CD4-positive, alpha-beta T cell treated with Interleukin-17A for 4 hours (primary cell): ENCODE results near the gene PDS5A.
"Not testable (repeated sequence)": the region's sequence is repeated elsewhere in the genome, so short reads cannot be mapped to it uniquely, and the experiment has no call there.

Experiments used
- DNase-seq: peaks from one replicate; pipeline ENCODE4 v3.0.0-alpha.2; 2020; ENCODE audit warnings: mixed read lengths

The PDS5A gene

DNA sequence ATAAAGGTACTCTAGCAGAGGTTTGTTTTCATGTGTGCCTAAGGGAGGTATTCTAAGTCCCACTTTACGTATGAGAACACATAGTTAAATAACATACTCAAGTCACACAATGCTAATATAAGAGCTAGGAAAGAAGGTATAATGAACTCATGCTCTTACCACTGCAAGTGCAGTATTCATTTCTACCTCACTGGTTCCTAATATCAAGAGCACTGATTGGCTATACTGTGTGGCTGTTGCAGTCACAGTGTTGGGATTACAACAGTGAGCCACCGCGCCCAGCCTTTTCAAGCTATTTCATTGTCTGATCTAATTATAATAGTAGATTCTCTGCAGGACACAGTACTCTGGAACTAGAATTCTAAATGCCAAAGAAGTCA, 84.0 kb downstream of the PDS5A start:
- no peak for DNase-seq

GRCh38 chr4:39892988-39893692, 84.6 kb downstream of the PDS5A start:
- DNase-seq, result no peak

GRCh38 chr4:39889226-39889625, 88.5 kb downstream of the PDS5A start:
- no peak for DNase-seq

DNA sequence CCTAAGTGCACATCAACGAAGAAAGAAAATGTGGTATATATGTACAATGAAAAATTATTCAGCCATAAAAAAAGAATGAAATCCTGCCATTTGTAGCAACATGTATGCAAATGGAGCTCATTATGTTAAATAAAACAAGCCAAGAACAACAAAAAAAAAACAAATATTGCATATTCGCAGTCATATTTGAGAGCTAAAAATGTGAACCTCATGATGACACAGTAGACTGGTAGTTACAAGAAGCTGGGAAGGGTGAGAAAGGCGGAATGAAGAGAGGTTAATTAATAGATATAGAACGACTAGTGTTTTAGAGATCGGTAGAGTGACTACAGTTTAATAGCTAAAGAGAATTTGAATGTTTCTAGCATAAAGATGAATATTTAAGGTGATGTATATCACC, 89.2 kb downstream of the PDS5A start:
- no peak for DNase-seq

- DNase-seq, result no peak
Observed at GRCh38 chr4:39883646-39884045, 94.1 kb downstream of the PDS5A start.

- DNase-seq, result no peak
Observed at GRCh38 chr4:39881789-39882188, 95.9 kb downstream of the PDS5A start.

DNA sequence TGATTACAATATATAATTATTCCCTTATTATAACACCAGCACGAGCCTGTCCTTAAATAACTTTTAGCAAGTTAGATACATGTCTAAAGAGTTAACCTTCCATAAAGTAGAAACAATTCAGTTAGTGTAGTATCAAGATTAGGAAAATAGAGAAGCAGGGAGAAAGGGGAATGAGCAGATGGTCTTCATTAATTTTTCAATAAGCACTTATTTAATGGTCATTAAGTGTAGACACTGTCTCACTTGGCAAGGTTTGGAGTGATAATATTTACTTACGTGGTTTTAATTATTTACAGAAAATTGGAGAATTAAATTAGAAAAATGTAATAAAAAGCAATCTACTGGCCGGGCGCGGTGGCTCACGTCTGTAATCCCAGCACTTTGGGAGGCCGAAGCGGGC, 99.7 kb downstream of the PDS5A start:
- DNase-seq, result no peak

DNA sequence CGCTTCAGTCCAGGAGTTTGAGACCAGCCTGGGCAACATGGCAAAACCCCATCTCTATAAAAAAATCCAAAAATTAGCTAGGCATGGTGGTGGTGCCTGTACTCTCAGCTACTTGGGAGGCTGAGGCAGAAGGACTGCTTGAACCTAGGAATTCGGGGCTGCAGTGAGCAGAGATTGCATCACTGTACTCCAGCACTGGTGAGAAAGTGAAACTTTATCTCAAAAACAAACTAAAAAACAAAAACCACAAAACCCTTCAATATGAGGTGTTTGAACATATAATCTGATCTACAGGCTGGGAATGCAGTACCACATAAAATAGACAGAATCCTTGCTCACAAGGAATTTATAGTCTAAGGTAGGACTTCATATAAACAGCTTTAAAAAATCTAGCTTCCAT, 103.9 kb downstream of the PDS5A start:
- DNase-seq, result no peak

- DNase-seq, result no peak
Observed at GRCh38 chr4:39865280-39865679, 112.4 kb downstream of the PDS5A start.

GRCh38 chr4:39864391-39864790, 113.3 kb downstream of the PDS5A start:
- no peak for DNase-seq

DNA sequence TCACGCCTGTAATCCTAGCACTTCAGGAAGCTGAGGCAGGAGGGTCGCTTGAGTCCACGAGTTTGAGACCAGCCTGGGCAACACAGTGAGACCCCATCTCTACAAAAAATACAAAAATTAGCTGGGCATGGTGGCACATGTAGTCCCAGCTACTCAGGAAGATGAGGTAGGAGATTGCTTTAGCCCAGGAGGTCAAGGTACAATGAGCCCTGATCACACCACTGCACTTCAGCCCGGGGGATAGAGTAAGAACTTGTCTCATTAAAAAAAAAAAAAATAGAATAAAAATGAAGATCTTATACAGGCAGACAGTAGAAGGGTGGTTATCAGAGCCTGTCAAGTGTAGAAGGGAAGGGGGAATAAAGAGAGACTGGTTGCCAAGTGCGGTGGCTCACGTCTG, 116.9 kb downstream of the PDS5A start:
- DNase-seq, result no peak

- no peak for DNase-seq
Observed at GRCh38 chr4:39855909-39856512, 121.7 kb downstream of the PDS5A start.

DNA sequence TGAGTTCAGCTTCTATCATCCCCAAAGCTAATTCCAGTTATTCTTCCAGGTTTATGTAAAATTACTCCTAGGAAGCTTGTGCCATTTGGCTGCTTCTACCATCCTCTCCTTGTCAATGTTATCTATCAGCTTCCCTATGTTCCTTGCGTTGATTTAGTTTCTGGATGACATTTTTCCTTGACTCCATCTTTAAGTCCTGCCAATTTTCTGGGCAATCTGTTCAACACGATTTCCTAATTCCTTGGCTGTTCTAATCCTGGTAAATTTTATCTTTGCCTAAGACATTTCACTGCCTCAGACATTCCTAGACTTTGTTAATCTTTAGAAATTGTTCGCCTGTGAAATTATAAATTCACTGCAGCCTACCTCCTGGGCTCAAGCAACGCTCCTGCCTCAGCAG, 125.1 kb downstream of the PDS5A start:
- DNase-seq, result no peak

- no peak for DNase-seq
Observed at GRCh38 chr4:39850727-39851126, 127.0 kb downstream of the PDS5A start.

- no peak for DNase-seq
Observed at GRCh38 chr4:39846705-39847104, 131.0 kb downstream of the PDS5A start.

- DNase-seq, result no peak
Observed at GRCh38 chr4:39846120-39846519, 131.6 kb downstream of the PDS5A start.

DNA sequence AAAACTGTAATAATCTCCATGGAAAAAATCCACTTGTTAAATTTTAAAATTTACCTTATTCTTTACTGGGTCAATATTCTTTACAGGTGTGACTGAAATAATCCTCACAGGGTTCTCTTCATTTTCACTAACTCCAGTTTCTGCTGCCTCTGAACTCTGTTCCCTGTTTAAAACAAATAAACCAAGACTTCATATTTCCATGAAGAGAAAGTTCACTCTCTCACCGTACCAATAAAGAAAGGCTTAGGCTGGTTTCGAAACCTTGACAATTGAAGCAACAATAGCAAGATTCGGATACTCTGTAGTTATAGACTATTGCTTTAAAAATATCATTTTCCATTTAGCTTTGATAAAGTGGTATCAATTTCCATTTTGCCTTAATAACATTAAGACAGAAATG, 135.8 kb downstream of the PDS5A start:
- DNase-seq, result no peak

- not testable (repeated sequence) for DNase-seq
Observed at GRCh38 chr4:39840516-39840915, 137.2 kb downstream of the PDS5A start.

DNA sequence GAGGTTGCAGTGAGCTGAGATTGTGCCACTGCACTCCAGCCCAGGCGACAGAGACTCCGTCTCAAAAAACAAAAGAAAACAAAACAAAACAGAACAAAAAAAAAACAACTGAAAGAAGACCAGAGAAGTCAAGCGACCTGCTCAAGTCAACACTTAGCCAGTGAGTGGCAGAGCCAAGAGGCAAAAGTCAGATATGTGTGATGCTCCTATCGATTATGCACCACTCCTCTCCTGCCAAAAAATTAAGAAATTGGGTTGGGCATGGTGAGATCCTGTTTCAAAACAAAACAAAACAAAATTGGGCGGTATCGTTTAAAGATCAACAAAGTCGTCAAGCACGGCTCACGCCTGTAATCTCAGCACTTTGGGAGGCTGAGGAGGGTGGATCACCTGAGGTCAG, 137.7 kb downstream of the PDS5A start:
- DNase-seq, result no peak

DNA sequence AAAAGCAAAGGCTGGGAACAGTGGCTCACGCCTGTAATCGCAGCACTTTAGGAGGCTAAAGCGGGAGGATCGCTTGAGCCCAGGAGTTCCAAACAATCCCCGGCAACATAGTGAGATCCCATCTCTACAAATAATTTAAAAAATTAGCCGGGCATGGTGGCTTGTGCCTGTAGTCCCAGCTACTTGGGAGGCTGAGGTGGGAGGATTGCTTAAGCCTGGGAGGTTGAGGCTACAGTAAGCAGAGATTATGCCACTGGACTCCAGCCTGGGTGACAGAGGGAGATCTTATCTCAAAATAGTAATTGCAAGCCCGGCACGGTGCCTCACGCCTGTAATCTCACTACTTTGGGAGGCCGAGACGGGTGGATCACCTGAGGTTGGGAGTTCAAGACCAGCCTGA, 139.3 kb downstream of the PDS5A start:
- not testable (repeated sequence) for DNase-seq

DNA sequence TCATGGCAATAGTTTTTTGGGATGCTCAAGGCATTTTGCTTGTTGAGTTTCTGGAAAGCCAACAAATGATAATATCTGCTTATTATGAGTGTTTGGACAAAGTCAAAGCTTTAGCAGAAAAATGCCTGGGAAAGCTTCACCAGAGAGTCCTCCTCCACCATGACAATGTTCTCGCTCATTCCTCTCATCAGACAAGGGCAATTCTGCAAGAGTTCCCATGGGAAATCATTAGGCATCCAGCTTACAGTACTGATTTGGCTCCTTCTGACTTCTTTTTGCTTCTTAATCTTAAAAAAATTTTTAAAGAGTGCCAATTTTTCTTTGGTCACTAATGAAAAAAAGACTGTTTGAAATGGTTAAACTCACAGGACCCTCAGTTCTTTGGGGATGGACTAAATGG, 143.4 kb downstream of the PDS5A start:
- no peak for DNase-seq

DNA sequence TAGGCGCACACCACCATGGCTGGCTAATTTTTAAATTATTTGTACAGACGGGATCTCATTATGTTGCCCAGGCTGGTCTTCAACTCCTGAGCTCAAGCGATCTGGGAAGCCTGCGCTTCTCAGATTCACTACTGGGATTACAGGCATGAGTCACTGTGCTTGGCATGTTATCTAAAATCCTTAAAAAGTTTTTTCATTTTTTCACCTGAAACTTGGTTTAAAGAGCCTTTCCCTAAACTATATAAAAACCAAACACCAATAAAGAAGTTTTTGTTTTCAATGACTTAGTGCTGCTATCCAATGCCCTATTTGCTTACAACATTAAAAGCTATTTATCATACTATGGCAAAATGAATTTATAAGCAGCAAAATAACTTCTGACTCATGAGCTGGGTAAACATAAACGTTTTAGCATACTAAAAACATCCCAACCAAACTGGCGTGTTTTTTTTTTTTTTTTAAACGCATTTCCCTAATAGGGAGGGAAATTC, 151.9 kb downstream of the PDS5A start:
- DNase-seq, result no peak

GRCh38 chr4:39825090-39825489, 152.6 kb downstream of the PDS5A start:
- DNase-seq, result no peak

- DNase-seq, result no peak
Observed at GRCh38 chr4:39823191-39823590, 154.5 kb downstream of the PDS5A start.

DNA sequence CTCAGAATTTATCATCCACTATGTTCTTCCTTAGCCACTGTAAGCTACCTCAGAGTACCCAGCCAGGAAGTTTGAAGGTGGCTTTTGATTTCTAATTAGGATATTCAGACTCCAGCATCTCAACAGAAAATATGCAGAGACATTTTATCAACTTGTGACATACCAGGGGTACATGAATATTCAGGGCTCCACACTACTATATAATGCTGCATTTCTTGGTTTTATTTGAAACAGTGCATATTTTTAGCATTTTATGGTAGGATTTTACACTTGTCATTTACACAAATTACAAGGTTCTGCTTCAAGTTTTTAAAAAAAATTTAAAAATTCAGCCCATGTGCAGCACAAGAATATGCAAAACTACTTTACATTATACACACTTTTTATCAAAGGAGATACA, 155.0 kb downstream of the PDS5A start:
- no peak for DNase-seq
